SIG-M5 (cell line): Measurements from ENCODE around the gene EGR4.
"Not testable (repeated sequence)": the region's sequence is repeated elsewhere in the genome, so short reads cannot be mapped to it uniquely, and the experiment has no call there.

Source experiments
- DNase-seq: peaks from one replicate; lab custom pipeline; 2025; lab: John Stamatoyannopoulos, UW

Gene EGR4

DNA sequence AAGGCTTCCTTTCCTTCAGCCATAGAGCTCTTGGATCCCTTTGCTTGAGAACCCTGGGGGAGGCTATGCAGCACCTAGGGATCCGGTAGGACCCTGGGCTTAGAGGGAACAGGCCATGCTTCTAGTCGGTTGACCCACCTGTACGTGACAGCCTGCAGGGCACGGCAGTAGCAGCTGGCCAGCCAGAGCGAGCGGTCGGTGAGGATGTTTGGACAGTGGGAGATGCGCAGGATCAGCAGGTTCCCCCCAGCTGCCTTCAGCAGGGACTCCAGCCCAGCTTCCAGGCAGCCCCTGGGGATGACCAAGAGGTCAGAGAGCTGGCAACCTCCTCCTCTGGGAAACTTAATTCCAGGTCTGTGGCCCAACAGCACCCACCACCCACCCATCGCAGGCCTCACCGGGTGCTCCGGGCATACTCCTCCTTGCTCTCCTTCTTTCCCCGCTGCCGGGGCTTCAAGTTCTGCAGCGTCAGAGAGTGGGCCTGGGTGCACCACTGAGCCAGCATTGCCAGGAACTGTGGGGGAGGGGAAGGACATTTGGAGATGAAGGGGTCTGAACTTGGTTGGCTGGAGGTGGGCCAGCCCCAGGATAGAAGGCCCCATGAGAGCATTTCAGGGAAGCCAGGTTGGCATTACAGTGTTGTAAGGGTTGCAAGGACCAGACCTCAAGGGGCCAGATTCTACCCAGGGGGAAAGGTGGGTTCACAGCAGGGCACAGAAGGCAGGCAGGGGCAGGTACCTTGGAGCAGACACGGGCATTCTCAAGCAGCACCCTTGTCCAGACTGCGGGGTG is 29.6 kb downstream of the EGR4 start:
- no peak for DNase-seq

GRCh38 chr2:73262691-73263429 is 30.5 kb downstream of the EGR4 start:
- DNase-seq = not testable (repeated sequence)

DNA sequence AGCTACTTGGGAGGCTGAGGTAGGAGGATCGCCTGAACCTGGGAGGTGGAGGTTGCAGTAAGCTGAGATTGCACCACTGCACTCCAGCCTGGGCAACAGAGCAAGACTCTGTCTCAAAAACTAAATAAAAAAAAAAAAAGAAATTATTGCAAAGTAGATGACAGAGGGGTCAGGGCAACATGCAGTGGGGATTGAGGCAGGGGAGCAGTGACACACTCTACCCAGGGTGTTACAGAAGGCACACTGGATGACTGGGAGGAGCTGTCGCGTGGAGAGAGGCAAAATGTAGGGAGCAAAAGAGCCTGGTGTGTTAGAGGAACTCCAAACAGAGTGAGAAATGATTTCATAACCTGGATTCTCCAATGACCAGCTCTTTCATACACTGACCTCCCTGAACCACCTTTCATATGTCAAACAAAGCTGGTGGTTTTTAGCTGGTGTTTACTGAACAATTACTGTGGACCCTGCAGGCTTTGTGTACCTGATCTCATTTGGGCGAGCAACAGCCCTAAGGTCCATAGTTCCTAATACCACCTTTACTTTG is 31.2 kb downstream of the EGR4 start:
- DNase-seq = no peak

DNA sequence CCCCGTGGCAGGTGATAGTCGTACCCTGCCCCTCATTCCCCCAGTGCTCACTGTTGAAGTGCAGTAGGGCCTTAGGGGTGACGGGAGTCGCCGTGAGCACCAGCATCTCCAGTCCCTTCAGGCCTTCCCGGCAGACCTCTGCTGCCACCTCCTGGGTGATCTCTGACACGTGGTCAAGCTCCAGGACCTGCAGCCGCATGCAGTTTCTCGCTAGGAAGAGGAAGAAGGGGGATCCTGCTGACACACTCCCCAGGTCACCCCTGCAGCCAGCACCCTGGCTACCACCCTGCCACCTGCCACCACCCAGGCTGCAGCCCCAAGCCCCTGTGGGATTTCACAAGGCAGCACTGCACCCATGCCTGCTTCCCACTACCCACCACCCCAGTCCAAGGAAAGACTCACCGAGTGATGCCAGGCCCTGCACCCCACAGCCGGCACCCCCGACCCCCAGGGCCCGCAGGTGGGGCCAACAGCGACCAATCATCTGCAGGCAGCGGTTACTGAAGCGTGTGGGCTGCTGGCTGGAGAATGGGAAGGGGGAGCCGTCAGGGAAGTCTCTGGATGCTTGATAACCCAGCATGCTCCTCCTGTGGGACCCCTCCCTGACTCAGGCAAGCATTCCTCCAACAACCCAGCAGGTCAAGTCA is 32.9 kb downstream of the EGR4 start:
- no peak for DNase-seq

- DNase-seq = no peak
Measured at GRCh38 chr2:73259704-73260337, 33.5 kb downstream of the EGR4 start.

DNA sequence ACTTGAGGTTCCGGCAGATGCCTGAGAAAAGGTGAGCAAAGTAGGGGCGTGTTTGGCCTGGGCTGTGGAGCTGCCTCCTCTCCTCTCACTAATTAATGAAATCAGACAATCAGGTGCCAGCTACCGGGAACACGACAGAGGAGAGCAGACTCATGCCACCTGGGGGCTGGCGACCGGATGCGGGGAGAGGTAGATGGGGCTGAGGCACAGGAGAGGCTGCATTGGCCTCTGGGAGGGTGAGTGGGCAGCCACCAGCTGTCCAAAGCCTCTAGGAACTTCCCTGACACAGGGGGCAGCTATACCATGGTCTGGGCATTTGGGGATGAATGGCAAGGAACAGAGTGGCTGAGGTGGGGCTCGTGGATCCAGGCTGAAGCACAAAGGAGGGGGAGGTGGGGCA is 34.1 kb downstream of the EGR4 start:
- no peak for DNase-seq

DNA sequence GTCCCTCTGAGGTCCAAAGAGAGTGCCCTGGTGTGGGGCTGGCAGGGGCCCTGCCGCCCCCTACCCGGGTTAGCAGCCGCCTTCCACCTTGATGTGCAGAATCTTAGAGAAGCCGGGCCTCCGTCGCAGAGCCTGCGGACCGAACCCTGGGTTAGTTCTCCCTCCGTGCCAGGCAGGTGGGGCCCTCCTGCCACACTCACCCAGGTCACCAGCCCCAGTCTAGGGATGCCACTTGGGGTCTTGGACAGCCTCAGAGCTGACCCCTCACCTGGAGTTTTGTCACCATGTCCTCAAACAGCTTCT is 34.5 kb downstream of the EGR4 start:
- DNase-seq = no peak

DNA sequence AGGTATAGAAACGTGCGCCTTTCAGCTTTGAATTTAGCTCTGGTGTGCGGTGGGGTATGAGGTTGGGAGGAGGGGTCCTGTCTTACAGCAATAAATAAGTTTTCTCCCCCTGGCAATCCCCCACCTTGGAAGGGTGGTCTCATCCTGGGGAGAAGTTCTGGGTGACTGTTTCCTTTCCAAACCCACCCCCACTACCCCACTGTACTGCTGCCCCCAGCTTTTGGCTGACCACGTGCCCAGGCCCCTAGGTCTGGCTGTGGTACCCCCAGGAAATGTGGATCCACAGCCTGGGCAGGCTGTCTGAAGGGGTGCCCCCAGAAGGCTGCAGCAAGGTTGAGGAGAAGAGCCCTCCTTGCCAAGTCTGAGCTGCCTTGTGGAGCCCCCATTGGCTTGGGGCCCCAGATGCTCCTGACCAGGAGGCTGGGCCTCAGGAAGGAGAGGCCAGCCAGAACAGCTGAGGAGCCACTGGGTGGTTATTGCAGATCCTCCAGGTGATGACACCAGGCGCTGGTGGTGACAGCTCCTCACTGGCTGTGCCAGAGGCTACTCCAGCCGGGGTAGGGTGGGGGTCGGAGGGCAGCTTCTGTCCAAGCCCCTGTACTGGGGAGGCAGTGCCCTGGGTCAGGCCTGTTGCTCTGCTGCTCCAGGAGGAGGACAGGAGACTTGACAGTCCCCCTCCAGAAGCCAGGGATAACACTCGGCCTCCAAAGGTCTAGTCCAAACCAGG is 35.0 kb downstream of the EGR4 start:
- DNase-seq = no peak

- DNase-seq = no peak
Measured at GRCh38 chr2:73257425-73258125, 35.8 kb downstream of the EGR4 start.

DNA sequence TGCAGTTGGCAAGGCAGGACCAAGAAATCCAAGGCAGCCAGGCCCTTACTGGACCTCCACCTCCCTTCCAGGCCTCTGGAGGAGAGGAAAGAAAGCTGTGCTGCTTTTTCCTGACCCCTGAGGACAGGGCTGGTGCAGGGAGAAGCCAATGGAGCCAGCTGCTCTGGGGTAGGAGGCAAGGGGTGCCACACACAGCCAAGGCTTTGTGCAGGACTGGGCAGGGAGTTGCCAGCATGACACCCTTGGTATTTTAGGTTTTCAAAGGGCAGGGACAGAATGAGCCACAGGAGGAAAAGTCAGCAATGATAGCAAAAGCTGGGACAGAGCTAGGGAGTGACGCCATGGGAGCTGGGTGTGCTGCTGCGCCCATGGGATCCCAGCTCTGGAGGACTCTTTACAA is 36.3 kb downstream of the EGR4 start:
- DNase-seq = no peak

GRCh38 chr2:73256618-73256922 is 36.8 kb downstream of the EGR4 start:
- no peak for DNase-seq

DNA sequence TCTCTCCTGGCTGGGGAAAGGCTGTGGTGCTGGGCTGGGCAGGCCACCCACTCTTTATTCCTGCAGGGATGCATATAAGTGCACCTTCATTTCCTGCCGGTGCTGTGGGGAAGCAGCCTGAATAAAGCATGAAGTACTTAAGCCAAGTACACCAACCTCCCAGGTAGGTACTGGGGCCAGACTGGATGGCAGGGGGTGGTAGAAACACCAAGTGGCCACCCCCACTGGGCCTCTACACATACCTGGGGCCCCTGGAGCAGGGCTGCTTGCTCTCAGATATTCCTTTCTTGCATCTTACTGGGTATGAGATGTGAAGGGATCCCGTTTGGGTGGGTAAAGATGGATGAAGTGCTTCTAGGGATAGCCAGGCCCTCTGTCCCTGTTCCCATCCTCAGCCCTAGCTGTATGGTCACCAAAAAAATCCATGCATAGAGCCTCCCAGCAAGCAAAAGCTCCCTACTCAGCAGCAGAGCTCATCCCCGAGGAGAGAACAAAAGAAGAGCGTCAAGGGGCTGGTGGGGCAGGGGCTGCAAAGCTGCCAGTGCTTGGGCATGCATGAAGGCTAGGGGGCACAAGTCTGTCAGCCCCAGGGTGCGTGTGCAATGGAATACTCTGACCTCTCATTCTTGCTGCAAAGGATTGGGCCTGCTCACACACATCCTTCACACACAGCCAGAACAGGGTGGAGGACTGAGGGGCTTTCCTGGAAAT is 37.3 kb downstream of the EGR4 start:
- no peak for DNase-seq

DNA sequence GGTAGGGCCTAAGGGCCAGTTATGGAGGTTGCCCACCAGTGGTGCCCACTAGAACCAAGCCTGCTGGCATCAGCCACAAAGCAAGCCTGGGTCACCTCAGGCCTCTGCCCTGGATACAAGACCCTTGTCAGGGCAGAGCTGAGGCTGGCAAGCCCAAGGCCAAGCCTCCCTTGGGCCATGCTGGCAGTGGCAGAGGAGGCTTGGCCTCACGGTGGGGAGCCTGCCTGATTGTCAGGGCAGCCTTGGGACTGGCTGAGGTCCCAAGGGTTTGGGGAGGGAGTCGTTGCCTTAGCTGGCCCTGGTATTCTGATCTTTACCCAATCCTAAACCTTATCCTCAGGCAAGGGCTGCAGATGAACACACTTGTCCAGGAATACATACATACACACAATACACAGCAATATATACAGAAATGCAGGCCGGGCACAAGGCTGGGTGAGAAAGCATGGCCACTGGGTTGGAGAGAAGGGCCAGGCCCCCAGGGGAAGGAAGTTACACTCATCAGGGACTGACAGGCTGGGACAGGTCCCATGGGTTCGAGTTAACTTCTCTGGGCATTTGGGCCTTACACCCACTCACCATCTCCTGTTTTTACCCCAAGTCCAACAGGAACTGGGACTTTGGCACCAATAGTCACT is 38.2 kb downstream of the EGR4 start:
- no peak for DNase-seq

DNA sequence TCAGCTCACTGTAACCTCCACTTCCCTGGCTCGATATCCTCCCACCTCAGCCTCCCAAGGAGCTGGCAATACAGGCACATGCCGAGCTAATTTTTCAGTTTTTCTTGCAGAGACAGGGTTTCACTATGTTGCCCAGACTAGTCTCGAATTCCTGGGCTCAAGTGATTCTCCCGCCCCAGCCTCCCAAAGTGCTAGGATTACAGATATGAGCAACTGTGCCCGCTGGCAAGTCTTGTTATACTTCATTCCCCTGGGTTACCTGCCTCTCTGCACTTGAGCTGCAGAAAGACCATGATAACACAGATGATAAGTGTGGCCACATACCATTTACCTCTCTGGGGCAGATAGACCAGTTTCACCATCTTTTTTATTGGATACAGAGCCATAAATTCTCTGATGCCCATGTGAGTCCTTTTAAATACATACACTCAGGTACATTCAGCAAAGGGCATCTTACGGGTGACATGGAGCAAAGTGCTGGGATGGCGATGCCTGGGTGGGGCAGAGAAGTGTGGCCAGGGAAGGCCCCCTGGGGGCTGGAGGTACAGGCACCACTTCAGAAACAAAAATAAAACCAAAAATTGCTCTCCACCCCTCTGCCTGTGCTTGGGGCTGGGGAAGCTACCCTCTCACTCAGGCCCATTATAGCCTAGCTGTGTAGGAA is 38.9 kb downstream of the EGR4 start:
- DNase-seq = no peak

- DNase-seq = no peak
Measured at GRCh38 chr2:73253901-73254300, 39.4 kb downstream of the EGR4 start.

- no peak for DNase-seq
Measured at GRCh38 chr2:73253400-73253799, 39.9 kb downstream of the EGR4 start.

DNA sequence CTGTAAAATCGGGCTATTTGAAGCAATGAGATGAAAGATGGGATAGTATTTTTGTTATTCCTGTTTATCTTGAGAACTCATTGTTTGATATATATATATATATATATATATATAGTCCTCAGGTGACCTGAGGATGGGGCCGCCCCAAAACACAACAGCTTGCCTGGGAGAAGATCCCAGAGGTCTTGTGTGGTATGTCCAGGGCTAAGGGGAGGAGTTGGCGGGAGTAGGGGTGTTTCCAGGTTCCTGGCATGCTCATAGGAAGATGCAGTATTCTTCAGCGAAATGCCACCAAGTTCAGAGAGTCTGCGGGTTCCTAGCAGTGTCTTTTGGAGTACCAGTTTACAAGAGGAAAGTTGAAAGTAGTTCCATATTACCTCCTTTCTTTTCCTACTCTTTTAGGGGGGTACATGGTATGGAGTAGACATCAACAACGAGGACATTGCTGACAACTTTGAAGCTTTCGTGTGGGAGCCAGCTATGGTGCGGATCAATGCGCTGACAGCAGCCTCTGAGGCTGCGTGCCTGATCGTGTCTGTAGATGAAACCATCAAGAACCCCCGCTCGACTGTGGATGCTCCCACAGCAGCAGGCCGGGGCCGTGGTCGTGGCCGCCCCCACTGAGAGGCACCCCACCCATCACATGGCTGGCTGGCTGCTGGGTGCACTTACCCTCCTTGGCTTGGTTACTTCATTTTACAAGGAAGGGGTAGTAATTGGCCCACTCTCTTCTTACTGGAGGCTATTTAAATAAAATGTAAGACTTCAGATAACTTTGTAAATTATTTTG is 40.9 kb downstream of the EGR4 start:
- no peak for DNase-seq

DNA sequence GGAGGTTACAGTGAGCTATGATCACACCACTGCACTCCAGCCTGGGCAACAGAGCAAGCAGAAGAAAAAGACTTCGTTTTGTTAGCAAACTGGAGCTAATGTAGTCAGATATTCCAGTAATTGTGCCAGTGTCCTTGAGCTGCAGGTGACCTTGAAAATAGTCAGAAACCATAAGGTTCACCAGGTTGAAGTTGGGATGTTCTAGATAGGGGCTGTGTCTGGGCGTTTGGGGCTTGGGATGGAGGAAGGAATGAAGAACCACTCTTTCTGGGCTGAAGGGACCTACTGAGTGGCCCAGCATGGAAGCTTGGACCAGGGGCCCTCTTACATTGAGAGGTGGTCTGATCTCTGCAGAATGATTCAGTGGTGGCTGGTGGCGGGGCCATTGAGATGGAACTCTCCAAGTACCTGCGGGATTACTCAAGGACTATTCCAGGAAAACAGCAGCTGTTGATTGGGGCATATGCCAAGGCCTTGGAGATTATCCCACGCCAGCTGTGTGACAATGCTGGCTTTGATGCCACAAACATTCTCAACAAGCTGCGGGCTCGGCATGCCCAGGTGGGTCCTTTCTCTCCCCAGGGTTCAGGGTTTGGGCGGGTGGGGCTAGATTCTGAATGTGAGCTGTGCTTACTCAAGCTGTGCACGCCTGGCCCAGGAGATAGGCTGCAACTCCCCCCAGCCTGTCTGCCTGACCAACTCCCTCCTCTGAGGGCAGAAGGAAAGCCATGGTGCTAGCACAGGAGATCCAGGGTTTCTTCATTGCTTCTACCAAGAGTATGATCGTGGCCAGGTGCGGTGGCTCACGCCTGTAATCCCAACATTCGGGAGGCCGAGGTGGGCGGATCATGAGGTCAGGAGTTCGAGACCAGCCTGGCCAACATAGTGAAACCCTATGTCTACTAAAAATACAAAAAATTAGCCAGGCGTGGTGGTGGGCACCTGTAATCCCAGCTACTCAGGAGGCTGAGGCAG is 42.2 kb downstream of the EGR4 start:
- no peak for DNase-seq
